ENCODE measurements around the gene XPC.

Gene XPC

DNA sequence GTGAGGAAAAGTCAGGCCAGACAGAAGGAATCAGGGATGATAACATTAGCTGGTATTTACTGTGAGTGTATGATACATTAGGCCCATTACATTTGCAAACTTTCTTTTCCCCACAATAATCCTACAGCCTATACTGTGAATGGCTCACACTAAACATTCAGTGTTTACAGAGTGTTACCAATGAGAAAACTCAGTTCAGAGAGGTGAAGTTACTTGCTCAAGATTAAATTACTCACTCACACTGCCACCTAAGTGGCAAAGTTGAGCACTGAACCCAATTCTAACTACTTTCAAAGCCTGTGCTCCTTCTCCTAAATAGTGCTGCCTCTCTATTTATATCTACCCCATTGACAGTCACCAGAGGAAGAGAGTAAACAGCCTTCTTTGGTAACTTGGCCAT lies 8.5 kb downstream of the XPC start:
- no peak for DNase-seq

DNA sequence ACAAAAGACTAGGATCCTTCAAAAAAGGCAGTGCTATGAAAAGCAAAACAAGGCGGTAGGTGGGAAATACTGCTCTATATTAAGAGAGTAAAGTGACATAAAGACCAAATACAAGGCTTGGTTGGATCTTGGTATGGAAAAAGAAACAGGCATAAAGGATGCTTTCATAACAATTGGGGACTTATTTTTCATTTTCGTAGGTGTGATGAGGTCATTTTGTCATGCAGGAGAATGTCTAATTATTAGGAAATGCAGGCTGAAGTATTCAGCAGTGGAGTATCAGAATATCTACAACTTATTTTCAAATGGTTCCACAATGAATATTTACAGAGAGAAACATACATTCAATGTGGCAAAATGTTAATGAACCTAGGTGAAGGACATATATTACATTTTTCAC lies 9.0 kb downstream of the XPC start:
- DNase-seq, result no peak

DNA sequence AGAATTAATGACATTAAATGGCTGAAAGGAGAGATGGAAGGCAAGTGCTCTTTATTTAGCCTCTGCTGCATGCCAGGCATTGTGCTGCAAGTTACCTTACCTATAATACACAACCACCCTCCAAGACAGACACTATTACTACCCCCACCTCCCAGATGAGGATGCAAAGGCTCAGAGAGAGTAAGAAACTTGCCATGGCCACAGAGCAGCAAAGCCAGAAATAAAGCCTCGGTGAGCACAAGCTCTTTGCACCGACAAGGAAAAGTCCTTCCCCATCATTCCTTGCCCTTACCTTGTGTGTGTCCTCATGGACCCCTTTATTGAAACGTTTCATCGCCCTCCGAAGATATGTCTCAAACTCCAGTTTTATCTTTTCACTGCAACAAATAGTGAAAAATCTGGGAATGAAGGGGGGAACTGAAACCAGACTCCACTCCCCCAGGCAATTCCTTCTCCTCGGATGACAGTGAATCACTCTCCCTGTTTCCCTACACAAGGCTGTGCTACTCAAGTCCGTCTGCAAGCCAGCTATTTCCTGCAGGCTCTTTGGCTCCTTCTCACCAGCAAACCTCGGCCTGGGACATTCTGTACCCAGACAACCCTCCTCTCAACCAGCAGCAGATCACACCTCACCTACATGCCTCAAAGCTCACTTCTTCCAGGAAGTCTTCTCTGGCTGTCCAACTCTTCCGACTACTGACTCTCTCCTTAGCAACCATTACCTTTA lies 11.4 kb downstream of the XPC start:
- DNase-seq, result no peak

DNA sequence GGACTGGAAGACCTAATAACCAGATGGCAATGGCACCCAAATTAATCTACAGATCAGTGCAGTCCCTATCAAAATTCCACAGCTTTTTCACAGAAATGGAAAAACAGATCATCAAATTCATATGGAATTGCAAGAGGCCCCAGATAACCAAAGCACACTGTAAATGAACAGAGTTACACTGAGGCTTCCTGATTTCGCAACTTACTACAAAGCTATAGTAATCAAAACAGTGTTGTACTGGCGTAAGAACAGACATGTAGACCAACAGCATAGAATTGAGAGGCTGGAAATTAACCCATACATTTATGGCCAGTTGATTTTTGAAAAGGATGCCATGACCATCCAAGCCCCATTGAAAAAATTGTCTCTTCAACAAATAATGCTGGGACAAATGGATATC lies 16.2 kb downstream of the XPC start:
- no peak for DNase-seq

DNA sequence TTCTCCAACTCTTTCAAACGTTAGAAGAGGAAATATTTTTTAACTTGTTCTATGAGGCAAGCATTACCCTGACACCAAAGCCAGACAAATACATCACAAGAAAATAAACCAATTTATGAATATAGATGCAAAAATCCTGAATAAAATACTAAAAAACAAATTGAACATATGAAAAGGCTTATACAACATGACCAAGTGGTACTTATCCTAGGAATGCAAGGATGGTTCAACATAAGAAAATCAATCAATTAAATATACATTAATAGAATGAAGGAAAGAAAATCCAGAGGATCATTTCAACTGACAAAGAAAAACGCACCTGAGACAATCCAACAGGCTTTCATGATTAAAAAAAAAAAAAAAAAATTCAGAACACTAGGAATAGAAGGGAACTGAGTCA lies 17.1 kb downstream of the XPC start:
- DNase-seq, result no peak

DNA sequence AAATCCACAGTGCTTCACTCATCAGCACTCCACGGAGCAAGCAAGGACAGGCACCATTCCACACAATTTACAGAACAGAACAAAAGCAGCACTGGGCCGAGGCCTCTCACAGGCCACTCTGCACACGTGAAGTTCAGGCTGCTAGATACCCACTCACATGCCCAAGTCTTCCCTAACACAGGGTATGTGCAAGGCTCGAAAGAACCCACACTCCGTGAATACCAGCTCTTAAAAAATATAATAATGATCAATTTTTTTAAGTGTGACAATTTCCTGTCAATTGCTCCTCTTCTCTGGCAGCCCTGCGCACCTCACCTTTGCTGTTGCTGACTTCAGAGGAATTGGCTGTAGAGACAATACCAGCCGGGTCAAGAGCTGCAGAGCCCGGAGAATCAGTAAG lies 19.0 kb downstream of the XPC start:
- no peak for DNase-seq

DNA sequence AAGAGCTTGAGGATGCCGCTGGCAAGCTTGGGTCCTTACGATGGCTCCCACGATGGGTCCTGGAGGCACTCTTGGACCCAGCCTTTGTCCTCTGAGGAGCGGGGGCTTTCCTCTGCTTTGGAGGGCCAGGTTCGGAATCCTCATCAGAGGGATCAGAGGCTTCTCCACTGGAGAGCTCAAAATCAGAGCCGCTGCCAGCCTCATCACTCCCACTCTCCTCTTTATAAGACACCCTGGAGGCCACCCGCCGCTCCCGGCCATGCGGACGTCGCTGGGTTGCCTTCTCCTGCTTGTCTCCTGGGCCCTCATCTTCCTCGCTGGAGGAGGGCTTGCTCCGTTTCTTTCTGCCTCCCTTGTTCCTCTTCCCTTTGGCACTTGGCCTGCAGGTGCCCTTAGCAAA lies 20.0 kb downstream of the XPC start:
- DNase-seq, result no peak

DNA sequence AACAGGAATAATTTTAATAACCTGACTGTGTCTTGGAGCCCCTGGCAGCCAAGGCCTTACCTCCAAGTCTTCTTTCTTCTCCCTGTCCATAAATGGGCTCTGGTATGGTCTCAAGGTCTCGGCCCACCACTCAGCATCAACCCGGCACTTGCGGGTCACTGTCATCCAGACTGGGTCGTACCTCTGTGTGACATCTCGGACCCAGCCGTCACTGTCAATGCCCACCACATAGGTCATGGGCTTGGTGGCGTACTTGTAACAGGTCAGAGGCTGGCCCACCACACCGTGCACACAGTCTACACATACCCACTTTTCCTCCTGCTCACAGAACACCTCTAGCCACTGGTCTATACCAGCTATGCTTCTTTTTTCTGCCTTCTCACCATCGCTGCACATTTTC lies 20.4 kb downstream of the XPC start:
- DNase-seq, result no peak

DNA sequence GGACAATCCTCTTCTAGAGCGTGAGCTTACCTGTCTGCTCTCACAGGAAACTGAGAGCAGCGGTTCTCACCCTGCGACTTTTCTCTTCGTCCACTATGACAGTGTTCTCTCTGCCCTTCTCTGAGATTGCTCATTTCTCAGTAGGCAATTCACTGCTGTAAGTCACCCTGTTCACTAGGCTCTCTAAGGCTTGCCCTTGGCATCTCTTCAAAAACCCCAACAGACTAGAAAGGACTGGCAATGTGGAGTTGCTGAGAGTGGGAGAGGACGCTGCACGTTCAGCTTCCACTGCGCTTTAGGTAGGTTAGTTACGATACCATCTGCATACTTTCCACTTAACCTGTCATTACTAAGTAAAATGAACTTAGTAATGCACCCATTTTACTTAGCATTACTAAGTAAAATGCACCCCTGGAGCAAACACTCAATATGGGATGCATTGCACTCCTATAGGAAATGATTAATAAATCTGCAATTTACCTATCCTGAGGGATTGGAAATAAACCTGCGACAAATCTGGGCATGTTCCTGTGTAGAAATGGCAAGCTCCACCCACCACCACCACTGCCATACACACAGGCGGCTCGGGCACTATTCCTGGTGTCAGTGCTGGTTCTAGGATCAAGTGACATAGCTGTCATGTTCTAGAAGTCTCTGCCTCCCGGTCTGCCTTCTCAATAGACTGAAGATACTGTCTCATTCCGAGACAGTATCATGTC lies 21.4 kb downstream of the XPC start:
- DNase-seq, result no peak

DNA sequence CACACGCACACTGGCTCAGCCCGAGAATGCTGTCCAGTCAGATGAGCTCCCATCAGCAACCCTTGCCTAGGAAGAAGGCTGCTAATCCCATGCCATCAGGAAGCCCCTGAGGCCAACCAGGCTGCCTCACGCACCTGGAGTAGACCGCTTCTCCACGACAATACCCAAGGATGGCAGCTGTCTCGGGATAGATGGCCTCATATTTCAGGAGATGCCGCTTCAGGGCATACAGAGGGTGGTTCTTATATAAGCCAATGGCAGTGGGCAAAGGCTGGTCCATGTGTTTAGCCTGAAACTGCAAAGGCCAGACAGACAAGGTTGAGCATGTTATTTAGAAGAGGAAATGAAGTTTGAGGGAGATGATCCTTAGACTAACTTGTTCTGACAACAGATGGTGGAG lies 22.2 kb downstream of the XPC start:
- DNase-seq, result no peak

DNA sequence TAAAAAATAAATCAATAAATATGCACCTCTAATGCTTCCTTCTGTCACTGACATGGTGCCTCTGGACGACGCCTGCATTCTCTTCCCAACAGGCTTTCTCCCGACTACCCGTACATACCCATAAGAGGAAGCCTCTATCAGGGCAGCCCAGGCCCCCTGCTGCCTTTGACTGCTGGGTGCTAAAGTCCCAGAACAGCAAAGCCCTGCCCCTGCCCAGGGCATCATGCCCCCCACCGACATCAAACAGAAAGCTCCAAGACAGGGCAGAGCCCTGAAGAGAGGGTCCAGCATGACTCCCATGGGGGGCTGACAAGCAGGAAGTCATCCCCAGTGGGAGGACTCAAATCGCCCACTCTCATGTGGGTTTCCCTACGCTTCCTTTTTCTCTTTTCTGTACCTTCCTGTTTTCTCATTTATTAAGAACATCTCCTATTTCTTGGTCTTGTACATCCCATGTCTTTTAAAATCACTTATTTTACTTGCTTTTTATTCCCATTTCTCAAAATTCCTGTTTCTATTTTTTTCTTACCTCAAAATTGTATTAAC lies 23.4 kb downstream of the XPC start:
- DNase-seq, result no peak

DNA sequence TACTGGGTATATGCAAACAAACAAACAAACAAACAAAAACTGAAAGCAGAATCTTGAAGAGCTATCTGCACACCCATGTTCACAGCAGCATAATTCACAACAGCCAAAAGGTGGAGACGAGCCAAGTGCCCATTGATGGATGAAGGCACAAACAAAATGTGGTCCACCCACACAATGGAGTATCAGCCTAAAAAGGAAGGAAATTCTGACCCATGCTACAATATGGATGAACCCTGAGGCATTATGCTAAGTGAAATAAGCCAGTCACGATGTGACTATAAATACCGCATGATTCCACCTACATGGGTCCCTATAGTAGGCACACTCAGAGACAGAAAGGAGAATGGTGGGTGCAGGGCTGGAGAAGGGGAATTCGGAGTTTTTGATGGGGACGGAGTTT lies 24.1 kb downstream of the XPC start:
- DNase-seq, result no peak

DNA sequence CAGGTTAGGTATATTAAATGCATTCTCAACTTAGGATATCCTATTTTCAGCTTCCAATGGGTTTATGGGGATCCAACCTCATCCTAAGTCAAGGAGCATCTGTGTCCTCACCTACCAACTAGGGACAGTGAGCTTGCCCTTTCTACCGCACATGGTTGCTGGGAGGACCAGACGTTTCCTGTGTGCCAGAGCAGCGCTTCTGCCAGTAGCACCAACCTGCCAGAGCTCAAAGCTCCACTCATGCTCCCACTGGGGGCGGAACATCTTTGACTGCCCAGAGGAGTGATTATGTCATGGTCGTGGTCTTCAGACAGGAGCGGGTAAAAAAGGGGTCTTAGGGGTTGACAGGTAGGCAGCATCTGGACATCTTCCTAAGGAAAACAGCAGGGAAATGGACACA lies 24.7 kb downstream of the XPC start:
- DNase-seq, result no peak

DNA sequence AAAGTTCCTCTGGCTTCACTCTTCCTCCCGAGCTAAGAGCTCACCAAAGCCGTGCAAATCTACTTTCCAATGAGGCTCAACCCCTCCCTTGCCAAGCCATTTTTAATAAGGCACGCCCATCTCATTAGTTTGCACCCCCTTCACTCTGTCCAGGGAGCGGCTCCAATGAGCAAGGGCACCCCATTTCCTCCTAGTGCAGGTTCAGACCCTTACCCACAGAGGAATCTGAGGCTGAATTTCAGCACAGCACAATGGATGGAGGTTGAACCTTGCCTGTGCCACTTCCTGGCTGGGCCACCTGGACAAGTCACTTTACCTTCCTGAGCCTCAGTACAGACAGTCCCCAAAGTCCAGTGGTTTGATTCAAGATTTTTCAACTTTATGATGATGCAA lies 25.4 kb downstream of the XPC start:
- DNase-seq, result no peak

DNA sequence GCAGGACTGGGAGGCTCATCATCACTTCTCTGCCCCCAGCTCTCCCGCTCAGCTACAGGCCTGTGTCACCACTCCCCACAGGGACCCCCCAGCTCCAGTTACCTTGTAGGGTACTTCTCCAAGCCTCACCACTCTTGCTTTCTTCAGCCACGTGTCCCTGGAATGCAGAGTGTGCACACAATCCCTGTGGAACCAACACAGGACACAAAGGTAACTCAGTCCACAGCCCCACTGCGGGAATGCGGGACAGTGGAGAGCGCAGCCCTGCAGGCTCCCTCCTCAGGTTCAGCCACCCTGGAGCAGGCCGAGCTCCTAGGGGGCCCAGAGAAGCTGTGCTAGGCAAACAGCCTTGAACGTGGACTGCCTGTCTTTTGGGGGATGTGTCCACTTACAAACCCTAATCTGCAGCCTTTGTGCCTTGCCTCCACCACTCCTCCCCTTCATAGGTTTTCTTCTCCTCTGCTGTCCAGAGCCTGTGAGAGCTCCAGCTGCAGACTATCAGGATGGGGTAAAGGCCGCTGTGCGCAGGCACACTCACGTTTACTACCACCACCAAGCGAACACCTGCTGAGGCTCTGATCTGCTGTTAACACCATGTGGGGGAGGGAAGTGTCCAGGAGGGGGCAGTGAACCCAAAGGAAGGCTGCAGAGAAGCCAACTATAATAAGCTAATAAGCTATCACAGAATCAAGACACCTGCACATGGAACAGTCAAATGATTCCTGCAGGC lies 26.0 kb downstream of the XPC start:
- no peak for DNase-seq

DNA sequence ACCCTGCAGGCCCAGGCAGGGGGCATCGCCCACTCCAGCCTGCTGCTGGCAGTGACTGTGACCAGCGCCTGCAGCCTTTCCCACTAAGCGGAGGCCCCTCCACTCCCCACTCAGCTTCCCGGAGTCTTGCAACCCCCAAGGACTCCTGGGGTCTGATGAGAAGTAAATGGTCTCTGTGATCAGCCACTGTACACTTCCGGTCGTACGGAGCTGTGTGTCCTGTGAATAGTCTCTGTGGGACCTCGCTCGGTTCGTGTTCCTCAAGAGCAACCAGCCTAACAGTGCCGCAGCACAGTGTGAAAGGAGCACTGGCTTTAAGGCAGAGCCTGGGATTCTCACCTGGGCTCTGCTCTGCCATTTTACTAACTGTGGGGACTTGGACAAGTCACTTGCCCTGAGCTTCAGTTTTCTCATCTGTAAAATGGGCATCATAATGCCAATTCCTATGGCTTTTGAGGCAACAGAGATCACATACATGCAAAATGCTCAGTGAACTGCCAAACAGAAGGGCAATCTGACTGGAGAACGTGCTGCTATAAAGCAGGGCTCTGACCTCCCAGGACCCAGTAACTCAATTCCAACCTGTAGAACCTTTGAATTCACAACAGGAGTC lies 26.8 kb downstream of the XPC start:
- no peak for DNase-seq

DNA sequence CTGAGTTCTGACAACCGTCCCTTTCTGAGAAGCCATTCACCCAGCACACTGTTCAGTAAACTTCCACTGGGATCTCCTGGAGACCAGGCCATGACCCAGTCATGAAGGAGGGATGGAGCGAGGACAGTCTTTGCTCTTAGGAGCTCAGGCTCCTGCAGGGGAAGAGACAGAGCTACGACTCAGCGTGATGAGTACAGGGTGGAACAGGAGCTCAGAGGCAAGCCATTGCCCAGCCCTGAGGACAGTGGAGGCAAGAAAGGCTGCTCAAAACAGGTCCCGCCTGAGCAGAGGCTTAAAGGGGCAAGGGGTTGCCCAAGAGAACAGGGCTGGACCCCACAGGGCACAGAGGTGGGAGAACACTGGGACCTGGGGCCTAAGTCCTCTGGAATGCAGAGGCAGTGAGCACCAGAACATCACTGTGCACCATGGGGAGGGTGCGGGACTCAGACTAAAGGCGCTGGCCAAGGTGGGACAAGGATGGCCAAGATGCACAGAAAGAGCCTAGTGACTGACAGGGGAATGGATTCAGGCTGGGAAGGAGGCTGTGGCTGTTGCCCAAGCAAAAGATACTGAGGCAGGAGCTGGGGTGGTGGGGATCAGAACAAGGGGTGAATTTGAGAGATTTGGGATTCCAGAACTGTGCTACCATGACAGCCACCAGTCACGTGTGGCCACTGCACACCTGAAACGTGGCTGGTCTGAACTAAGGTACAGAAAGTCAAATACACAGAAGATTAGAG lies 27.7 kb downstream of the XPC start:
- DNase-seq, result no peak

DNA sequence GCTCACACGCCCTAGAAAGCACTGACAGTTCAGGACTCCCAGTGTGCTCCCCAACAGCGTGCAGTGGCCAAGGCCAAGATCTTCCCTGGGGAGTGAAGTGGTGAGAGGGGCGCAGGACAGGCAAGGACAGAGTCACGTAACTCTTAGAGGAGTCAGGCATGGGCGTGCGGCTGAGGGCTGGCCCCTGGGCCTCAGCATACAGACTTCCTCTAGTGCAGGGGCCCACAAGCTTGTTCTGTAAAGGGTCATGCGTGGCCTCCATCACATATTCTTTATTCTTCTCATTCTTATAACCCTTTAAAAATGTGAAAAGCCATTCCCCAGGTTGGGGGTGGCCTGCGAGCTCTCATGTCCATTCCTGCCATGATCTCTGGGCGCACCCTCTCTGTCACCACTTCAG lies 28.3 kb downstream of the XPC start:
- no peak for DNase-seq

DNA sequence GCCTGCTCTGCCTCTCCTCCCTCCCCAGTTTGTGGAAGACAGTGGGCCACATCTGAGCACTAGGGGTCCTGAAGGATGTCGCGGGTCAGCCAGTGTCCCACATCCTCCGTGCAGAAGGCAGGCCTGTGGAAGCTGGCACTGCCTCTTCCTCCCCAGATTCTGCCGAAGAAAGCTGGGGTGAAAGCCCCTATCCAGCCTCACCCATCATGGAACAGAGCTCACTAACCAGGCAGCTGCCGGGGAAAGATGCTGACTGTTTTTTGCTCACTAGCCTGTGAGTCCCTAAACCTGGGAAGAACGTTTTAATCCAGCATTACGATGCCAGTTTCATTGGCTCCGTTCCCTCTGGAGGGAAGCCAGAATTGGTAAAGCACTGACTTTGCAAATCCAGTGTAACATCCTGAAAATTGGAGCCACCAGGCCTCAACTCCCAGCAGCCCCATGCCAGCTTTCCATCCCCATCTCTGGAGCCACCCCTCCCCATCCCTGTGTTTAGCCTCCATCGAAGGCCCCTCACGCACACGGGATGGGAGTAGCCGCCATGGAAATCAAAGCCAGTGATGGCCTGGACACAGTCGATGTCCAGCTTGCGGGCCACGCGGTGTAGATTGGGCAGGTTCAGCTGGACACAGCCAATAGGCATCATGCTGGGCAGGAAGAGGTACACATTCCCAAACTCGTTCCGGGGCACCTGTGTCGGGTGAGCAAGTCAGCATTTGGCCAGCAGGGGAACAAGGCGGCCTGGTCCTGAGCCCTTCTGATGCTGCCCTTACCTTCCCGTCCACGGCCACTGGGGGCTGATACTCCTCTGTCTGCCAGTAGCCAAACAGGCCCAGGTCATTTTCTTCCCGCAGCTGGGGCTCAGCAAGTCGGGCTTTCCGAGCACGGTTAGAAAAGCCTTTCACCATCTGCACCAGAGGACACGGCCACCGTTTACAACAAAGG lies 30.1 kb downstream of the XPC start:
- no peak for DNase-seq

DNA sequence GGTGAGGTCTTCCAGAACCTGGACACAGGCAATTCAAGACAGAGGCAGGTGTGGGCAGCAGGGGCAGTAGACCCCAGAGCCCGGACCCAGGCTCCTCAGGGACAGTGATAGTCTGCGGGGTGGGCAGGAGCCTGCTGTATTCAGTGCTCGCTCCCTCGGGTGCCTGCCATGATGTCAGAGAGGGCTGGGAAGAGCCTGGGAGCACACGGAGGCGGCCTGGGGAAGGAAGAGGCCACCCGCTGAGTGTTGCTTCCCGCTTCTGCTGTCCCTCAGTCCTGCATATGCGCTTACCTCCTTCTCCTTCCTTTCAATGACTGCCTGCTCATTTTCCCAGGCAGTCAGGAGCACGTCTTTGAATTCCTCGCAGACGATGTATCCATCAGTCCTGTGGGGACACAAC lies 30.8 kb downstream of the XPC start:
- no peak for DNase-seq

DNA sequence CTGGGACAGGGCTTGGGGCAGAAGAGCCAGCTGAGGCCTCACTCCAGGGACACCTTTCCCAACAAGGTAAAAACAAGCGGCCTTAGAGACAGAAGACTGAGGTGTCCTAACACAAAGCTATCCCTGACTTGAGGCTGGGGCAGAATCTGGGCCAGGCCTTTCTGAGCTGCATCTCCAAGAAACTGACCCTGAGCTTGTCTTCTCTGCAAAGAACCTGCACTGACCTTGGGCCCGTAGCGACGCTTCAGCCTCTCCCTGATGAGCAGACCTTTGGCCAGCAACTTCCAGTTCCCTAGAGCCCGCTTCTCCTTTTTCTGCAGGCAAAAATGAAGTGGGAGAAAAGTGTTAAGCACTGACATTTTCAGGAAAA lies 31.4 kb downstream of the XPC start:
- DNase-seq, result no peak

All from fibroblast of skin of back (primary cell).